Fibroblast of lung (primary cell): Measurements from ENCODE around the gene GLA. TPM values are rescaled to one million over a fixed set of nuclear protein-coding genes. Genes with fewer than 3 reads are reported as not detected.

Experiments
- DNase-seq, 2 donors: peaks; one replicate each; pipeline versions ENCODE4 v3.0.0 to v3.0.0-alpha.2; 2010; ENCODE audit warnings: low read depth in 2 of 2
- H2AFZ ChIP-seq: 2 replicates; pipeline ENCODE4 v1.5.1; 2012; ENCODE audit warnings: low read length, control low read depth, inconsistent platforms
- H3K27ac ChIP-seq: 2 replicates; pipeline ENCODE4 v1.5.1; 2011; ENCODE audit warnings: low read length, control low read depth; ENCODE audit not compliant: insufficient read depth
- H3K27me3 ChIP-seq: 2 replicates; pipeline ENCODE4 v1.5.1; 2011; ENCODE audit warnings: mild to moderate bottlenecking, low read length; ENCODE audit not compliant: control insufficient read depth, insufficient read depth
- H3K36me3 ChIP-seq: 2 replicates; pipeline ENCODE4 v1.5.1; 2011; ENCODE audit warnings: low read length; ENCODE audit not compliant: control insufficient read depth, insufficient read depth
- H3K4me1 ChIP-seq: 2 replicates; pipeline ENCODE4 v1.5.1; 2011; ENCODE audit warnings: low read length; ENCODE audit not compliant: control insufficient read depth, insufficient read depth; ENCODE audit errors: extremely low read depth
- H3K4me2 ChIP-seq: 2 replicates; pipeline ENCODE4 v1.5.1; 2011; ENCODE audit warnings: low read length, control low read depth; ENCODE audit not compliant: insufficient read depth; ENCODE audit errors: extremely low read depth
- H3K4me3 ChIP-seq, 4 experiments: fragments of 200-600 bp in 1 of 4; sonication (generic) in 1 of 4; replicated peaks in 1 of 4; 2 replicates each; pipeline ENCODE4 v1.5.1; 2011 to 2016; ENCODE audit warnings: low read length in 4 of 4, low read depth in 3 of 4, mild to moderate bottlenecking in 3 of 4, control low read depth in 2 of 4, inconsistent platforms in 1 of 4, mixed read lengths in 1 of 4; ENCODE audit not compliant: insufficient read depth in 1 of 4; ENCODE audit errors: control extremely low read depth in 1 of 4
- H3K79me2 ChIP-seq: 2 replicates; pipeline ENCODE4 v1.5.1; 2012; ENCODE audit warnings: mild to moderate bottlenecking, low read length, inconsistent platforms; ENCODE audit not compliant: control insufficient read depth, insufficient read depth
- H3K9ac ChIP-seq: 2 replicates; pipeline ENCODE4 v1.5.1; 2011; ENCODE audit warnings: mild to moderate bottlenecking, low read length, control low read depth; ENCODE audit not compliant: insufficient read depth
- H3K9me3 ChIP-seq: 2 replicates; pipeline ENCODE4 v1.5.1; 2012; ENCODE audit warnings: low read depth, low read length; ENCODE audit not compliant: control insufficient read depth, insufficient read depth
- H4K20me1 ChIP-seq: 2 replicates; pipeline ENCODE4 v1.5.1; 2011; ENCODE audit warnings: low read length; ENCODE audit not compliant: control insufficient read depth, insufficient read depth; ENCODE audit errors: extremely low read depth
- CTCF ChIP-seq, 2 donors: IDR thresholded peaks in 1 of 2; conservative IDR thresholded peaks in 1 of 2; 1 replicate in 1 of 2; 2 replicates in 1 of 2; pipeline ENCODE4 v1.5.1; 2011 to 2012; ENCODE audit warnings: low read length in 2 of 2, control low read depth in 1 of 2, inconsistent platforms in 1 of 2, low read depth in 1 of 2, mild to moderate bottlenecking in 1 of 2
- EZH2 ChIP-seq: IDR thresholded peaks from 2 replicates; pipeline ENCODE4 v1.5.1; 2012; ENCODE audit warnings: low read length, control low read depth, mild to moderate bottlenecking; ENCODE audit errors: missing control alignments
- polyA plus RNA-seq, 2 donors: library from polyadenylated mRNA; depleted of rRNA in 1 of 2; stranded (reverse) in 1 of 2; unstranded in 1 of 2; fragments of >200 nt; gene quantifications; 2 replicates each; pipeline ENCODE4 v1.2.1, GENCODE V29; 2011 to 2012; ENCODE audit warnings: missing spikeins in 1 of 2
- total RNA-seq: library from RNA; depleted of rRNA; stranded (reverse); fragments of >200 nt; gene quantifications from 2 replicates; pipeline ENCODE4 v1.2.1, GENCODE V29; 2014

The GLA gene
- total and polyA plus RNA-seq, 2 donors (not counting 1 experiment from before 2014, with no cell fraction given) = 19.3 to 23.1 TPM

DNA sequence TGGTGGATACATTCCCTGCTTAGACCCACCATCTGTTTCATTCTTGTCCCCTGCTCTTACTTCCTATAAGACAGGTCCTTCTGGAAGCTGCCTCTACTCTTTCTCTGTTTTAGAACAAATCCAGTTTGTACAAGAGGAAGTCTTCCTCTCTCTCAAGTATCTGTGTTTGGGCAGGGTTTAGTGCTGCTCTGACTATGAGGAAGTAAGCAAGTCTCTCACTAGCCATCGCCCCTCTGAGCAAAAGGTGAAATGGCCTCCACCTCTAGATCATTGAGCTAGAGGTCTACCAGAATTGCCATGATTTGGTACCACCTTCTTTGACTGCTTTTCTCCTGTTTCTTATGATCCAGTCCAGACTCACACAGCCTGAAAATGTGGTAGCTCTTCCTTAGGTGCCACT is 30.2 kb downstream of the GLA start:
- no peaks in the 10 kb centered on the region for H3K9me3 ChIP-seq
- H3K27ac ChIP-seq = no peak overlapping the region
- no peak for DNase-seq
- no peak overlapping the region for H2AFZ ChIP-seq
- H3K79me2 ChIP-seq = no peaks in the 10 kb centered on the region
- no peaks in the 10 kb centered on the region for H3K4me1 ChIP-seq
- H3K36me3 ChIP-seq = no peaks in the 10 kb centered on the region
- no peaks in the 10 kb centered on the region for H3K27me3 ChIP-seq
- H3K4me2 ChIP-seq = no peak overlapping the region
- no peaks in the 10 kb centered on the region for H4K20me1 ChIP-seq
- H3K4me3 ChIP-seq = no peak overlapping the region
- no peak overlapping the region for H3K9ac ChIP-seq
- TF ChIP-seq CTCF (conservative IDR thresholded peaks at IDR 0.05 in 1 of 2, IDR thresholded peaks at IDR 0.05 in 1 of 2; ENCODE audit: low read depth in 1 of 2, low read length in 2 of 2) (no peak), EZH2 (no peak)

GRCh38 chrX:101370888-101371504 is 36.7 kb downstream of the GLA start:
- no peak overlapping the region for H3K4me2 ChIP-seq
- no peaks in the 10 kb centered on the region for H3K79me2 ChIP-seq
- H3K36me3 ChIP-seq = no peaks in the 10 kb centered on the region
- H3K27ac ChIP-seq = no peak overlapping the region
- H2AFZ ChIP-seq = no peak overlapping the region
- no peak overlapping the region for H3K4me3 ChIP-seq
- DNase-seq = no peak
- H3K27me3 ChIP-seq = no peaks in the 10 kb centered on the region
- H3K4me1 ChIP-seq = no peaks in the 10 kb centered on the region
- TF ChIP-seq CTCF (conservative IDR thresholded peaks at IDR 0.05 in 1 of 2, IDR thresholded peaks at IDR 0.05 in 1 of 2; ENCODE audit: low read depth in 1 of 2, low read length in 2 of 2) (no peak), EZH2 (no peak)
- H4K20me1 ChIP-seq = no peaks in the 10 kb centered on the region
- H3K9me3 ChIP-seq = no peaks in the 10 kb centered on the region
- no peak overlapping the region for H3K9ac ChIP-seq

- DNase-seq = no peak
- H3K79me2 ChIP-seq = no peaks in the 10 kb centered on the region
- no peaks in the 10 kb centered on the region for H3K36me3 ChIP-seq
- H3K9me3 ChIP-seq = no peaks in the 10 kb centered on the region
- no peaks in the 10 kb centered on the region for H3K27me3 ChIP-seq
- TF ChIP-seq EZH2 (no peak), CTCF (conservative IDR thresholded peaks at IDR 0.05 in 1 of 2, IDR thresholded peaks at IDR 0.05 in 1 of 2; ENCODE audit: low read depth in 1 of 2, low read length in 2 of 2) (no peak)
- H3K4me1 ChIP-seq = no peaks in the 10 kb centered on the region
- H3K4me3 ChIP-seq = no peak overlapping the region
- H2AFZ ChIP-seq = no peak overlapping the region
- no peaks in the 10 kb centered on the region for H4K20me1 ChIP-seq
- no peak overlapping the region for H3K9ac ChIP-seq
- H3K27ac ChIP-seq = no peak overlapping the region
- no peak overlapping the region for H3K4me2 ChIP-seq
Observed at GRCh38 chrX:101369687-101370086, 38.0 kb downstream of the GLA start.
